ENCODE results near the gene HIVEP3. TPM values are rescaled to one million over a fixed set of nuclear protein-coding genes. Genes with fewer than 3 reads are reported as not detected.

The HIVEP3 gene
- total RNA-seq, 1 donor from 2014 or later = 2.0 TPM

Other genes starting within 250 kb of the HIVEP3 start
- not detected in 2 replicates for gene GUCA2B, start 234.5 kb upstream of the HIVEP3 start, total RNA-seq
- gene GUCA2A, start 245.8 kb upstream of the HIVEP3 start, total RNA-seq = not detected in 2 replicates

Data from myocyte (in vitro differentiated cells).